ENCODE measurements around the gene ELOVL7. TPM values are rescaled to one million over a fixed set of nuclear protein-coding genes. Genes with fewer than 3 reads are reported as not detected.

ELOVL7 gene
- total and polyA plus RNA-seq, 2 of the 8 experiments (the other 6 are each of a cell fraction or from before 2014, with no cell fraction given), result 3.1 to 5.1 TPM

DNA sequence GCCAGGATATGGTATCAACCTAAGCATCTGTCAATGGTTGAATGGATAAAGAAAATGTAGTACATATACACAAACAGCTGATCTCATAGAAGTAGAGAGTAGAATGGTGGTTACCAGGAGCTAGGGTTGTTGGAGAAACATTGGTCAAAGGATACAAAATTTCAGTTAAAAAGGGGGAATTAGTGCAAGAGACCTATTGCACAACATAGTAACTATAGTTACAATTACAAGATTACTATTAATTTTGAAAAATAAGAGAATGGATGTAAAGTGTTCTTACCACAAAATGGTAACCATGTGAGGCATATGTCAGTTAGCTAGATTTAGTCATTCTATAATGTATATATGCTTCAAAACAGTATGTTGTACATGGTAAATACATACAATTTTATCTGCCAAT, 28.8 kb upstream of the ELOVL7 start:
- no peak overlapping the region for H2BK12ac ChIP-seq (ENCODE audit: low read depth, low read length)
- CTCF ChIA-PET (ENCODE audit: partially characterized antibody), result interaction anchor here (0.6 to 2.4 kb wide), 4 partner anchors 106 to 380 kb away, joined by 3 to 9 read pairs (median 4); no protein-coding TSS in a partner anchor
- TF ChIP-seq, protein P1, sequence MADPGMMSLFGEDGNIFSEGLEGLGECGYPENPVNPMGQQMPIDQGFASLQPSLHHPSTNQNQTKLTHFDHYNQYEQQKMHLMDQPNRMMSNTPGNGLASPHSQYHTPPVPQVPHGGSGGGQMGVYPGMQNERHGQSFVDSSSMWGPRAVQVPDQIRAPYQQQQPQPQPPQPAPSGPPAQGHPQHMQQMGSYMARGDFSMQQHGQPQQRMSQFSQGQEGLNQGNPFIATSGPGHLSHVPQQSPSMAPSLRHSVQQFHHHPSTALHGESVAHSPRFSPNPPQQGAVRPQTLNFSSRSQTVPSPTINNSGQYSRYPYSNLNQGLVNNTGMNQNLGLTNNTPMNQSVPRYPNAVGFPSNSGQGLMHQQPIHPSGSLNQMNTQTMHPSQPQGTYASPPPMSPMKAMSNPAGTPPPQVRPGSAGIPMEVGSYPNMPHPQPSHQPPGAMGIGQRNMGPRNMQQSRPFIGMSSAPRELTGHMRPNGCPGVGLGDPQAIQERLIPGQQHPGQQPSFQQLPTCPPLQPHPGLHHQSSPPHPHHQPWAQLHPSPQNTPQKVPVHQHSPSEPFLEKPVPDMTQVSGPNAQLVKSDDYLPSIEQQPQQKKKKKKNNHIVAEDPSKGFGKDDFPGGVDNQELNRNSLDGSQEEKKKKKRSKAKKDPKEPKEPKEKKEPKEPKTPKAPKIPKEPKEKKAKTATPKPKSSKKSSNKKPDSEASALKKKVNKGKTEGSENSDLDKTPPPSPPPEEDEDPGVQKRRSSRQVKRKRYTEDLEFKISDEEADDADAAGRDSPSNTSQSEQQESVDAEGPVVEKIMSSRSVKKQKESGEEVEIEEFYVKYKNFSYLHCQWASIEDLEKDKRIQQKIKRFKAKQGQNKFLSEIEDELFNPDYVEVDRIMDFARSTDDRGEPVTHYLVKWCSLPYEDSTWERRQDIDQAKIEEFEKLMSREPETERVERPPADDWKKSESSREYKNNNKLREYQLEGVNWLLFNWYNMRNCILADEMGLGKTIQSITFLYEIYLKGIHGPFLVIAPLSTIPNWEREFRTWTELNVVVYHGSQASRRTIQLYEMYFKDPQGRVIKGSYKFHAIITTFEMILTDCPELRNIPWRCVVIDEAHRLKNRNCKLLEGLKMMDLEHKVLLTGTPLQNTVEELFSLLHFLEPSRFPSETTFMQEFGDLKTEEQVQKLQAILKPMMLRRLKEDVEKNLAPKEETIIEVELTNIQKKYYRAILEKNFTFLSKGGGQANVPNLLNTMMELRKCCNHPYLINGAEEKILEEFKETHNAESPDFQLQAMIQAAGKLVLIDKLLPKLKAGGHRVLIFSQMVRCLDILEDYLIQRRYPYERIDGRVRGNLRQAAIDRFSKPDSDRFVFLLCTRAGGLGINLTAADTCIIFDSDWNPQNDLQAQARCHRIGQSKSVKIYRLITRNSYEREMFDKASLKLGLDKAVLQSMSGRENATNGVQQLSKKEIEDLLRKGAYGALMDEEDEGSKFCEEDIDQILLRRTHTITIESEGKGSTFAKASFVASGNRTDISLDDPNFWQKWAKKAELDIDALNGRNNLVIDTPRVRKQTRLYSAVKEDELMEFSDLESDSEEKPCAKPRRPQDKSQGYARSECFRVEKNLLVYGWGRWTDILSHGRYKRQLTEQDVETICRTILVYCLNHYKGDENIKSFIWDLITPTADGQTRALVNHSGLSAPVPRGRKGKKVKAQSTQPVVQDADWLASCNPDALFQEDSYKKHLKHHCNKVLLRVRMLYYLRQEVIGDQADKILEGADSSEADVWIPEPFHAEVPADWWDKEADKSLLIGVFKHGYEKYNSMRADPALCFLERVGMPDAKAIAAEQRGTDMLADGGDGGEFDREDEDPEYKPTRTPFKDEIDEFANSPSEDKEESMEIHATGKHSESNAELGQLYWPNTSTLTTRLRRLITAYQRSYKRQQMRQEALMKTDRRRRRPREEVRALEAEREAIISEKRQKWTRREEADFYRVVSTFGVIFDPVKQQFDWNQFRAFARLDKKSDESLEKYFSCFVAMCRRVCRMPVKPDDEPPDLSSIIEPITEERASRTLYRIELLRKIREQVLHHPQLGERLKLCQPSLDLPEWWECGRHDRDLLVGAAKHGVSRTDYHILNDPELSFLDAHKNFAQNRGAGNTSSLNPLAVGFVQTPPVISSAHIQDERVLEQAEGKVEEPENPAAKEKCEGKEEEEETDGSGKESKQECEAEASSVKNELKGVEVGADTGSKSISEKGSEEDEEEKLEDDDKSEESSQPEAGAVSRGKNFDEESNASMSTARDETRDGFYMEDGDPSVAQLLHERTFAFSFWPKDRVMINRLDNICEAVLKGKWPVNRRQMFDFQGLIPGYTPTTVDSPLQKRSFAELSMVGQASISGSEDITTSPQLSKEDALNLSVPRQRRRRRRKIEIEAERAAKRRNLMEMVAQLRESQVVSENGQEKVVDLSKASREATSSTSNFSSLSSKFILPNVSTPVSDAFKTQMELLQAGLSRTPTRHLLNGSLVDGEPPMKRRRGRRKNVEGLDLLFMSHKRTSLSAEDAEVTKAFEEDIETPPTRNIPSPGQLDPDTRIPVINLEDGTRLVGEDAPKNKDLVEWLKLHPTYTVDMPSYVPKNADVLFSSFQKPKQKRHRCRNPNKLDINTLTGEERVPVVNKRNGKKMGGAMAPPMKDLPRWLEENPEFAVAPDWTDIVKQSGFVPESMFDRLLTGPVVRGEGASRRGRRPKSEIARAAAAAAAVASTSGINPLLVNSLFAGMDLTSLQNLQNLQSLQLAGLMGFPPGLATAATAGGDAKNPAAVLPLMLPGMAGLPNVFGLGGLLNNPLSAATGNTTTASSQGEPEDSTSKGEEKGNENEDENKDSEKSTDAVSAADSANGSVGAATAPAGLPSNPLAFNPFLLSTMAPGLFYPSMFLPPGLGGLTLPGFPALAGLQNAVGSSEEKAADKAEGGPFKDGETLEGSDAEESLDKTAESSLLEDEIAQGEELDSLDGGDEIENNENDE (IDR thresholded peaks at IDR 0.05; ENCODE audit: insufficient replicate concordance, low read length), result no peak

More for the DNA sequence above, 28.8 kb upstream of the ELOVL7 start:
- no peak overlapping the region for H2AFZ ChIP-seq (ENCODE audit: low read length)
- FAIRE-seq (no peak), DNase-seq (ENCODE audit: low read depth in 1 of 2, low spot score in 2 of 2) (no peak)
- H3K23ac ChIP-seq (ENCODE audit: insufficient read length), result no peak overlapping the region
- no peaks in the 10 kb centered on the region for H3K23me2 ChIP-seq (ENCODE audit: low read depth, low read length)
- no peak overlapping the region for H2BK120ac ChIP-seq (replicated peaks; ENCODE audit: low read depth, low read length)
- H2BK15ac ChIP-seq (ENCODE audit: low read length), result no peak overlapping the region
- no peak overlapping the region for H3K56ac ChIP-seq (replicated peaks; ENCODE audit: insufficient read length, low read depth, low read length)
- no peaks in the 10 kb centered on the region for H3K4me1 ChIP-seq (replicated peaks in 1 of 4; ENCODE audit: control insufficient read depth in 3 of 4, insufficient read depth in 4 of 4, low read length in 3 of 4)
- no peak overlapping the region for H3K9ac ChIP-seq (replicated peaks in 1 of 4; ENCODE audit: extremely low read depth in 1 of 4, low read depth in 3 of 4, low read length in 3 of 4)
- no peak overlapping the region for H3K4me2 ChIP-seq (ENCODE audit: insufficient read depth in 1 of 2, low read depth in 2 of 2, low read length in 2 of 2)
- no peak overlapping the region for H3K4me3 ChIP-seq (ENCODE audit: extremely low read depth in 1 of 4, insufficient read depth in 2 of 4, low read depth in 3 of 4, low read length in 4 of 4)
- H2BK20ac ChIP-seq (ENCODE audit: low read length), result no peak overlapping the region
- no peak overlapping the region for H3K27ac ChIP-seq (ENCODE audit: low read depth, low read length)
- H3K79me2 ChIP-seq (ENCODE audit: control insufficient read depth in 1 of 2, insufficient read depth in 2 of 2, low read length in 2 of 2), result no peaks in the 10 kb centered on the region
- no peaks in the 10 kb centered on the region for H3K36me3 ChIP-seq (ENCODE audit: control insufficient read depth in 2 of 4, insufficient read depth in 4 of 4, low read length in 3 of 4)
- H4K8ac ChIP-seq (ENCODE audit: extremely low read depth, insufficient read depth, low read length), result no peak overlapping the region
- no peak overlapping the region for H2AK5ac ChIP-seq (ENCODE audit: low read depth, low read length)
- H3K18ac ChIP-seq (ENCODE audit: extremely low read depth, low read length), result no peak overlapping the region
- H4K91ac ChIP-seq (replicated peaks; ENCODE audit: insufficient read length, low read length), result no peak overlapping the region
- no peak overlapping the region for H2BK5ac ChIP-seq (ENCODE audit: low read depth, low read length)
- no peaks in the 10 kb centered on the region for H3K9me3 ChIP-seq (ENCODE audit: insufficient read depth in 2 of 2, low read depth in 1 of 2, low read length in 1 of 2)
- no peak overlapping the region for H3K4ac ChIP-seq (replicated peaks; ENCODE audit: insufficient read length, low read depth, low read length)
- no peaks in the 10 kb centered on the region for H3K79me1 ChIP-seq (ENCODE audit: low read depth, low read length)
- H3K27me3 ChIP-seq (replicated peaks in 1 of 4; ENCODE audit: control insufficient read depth in 3 of 4, extremely low read depth in 1 of 4, insufficient read depth in 3 of 4, low read length in 3 of 4), result no peaks in the 10 kb centered on the region
- no peaks in the 10 kb centered on the region for H4K20me1 ChIP-seq (replicated peaks in 1 of 2; ENCODE audit: control insufficient read depth in 1 of 2, insufficient read depth in 2 of 2, low read length in 2 of 2)
- H4K5ac ChIP-seq (ENCODE audit: insufficient read length, low read depth, low read length), result no peak overlapping the region
- H3K14ac ChIP-seq (ENCODE audit: insufficient read length), result no peak overlapping the region
- POLR2A ChIA-PET (ENCODE audit: partially characterized antibody), result interaction anchor here (0.6 kb wide), 1 partner anchor 27 kb away, joined by 3 read pairs; no protein-coding TSS in a partner anchor
